MM.1S (cell line): ENCODE data around the gene WFDC12.

Source experiments
- CTCF ChIP-seq: fragments of 300-600 bp; sonication (generic); IDR thresholded peaks from 2 replicates; pipeline ENCODE4 v1.5.1; 2016; ENCODE audit warnings: antibody characterized with exemption, low read length, mixed read lengths
- EZH2 ChIP-seq: fragments of 300-600 bp; sonication (generic); optimal IDR thresholded peaks from 2 replicates; pipeline ENCODE3; 2017; ENCODE audit warnings: low read depth, mild to moderate bottlenecking, antibody characterized with exemption, low read length, mixed read lengths

DNA sequence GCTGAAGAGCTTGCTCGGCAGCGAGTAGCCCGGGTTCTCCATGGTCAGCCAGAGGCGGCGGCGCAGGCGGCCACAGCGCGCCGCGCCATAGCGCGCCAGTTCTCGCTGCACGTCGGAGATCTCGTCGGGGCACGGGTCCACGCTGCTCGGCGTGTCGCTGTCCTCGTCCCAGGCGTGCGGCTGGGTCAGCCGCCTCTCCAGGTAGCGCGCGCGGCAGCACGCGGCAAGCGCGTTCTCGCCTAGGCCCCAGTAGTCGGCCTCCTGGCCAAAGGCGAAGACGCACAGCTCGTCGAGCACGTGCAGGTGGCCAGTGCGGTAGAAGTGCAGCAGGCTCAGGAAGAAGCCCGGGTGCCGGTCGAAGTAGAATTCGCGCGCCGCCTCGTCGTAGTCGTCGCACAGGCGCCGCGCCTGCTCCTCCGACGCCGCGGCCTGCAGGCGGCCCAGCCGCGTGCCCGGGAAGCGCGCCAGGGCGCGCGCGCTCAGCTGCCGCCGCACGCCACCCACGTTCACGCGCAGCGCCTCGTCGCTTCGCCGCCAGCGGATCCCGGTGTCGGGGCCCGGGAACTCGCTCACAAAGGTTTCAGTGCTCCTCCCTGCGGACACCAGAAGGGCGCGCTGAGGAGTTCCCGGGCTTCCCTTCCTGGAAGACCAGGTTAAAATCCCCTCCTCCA lies 26.0 kb downstream of the WFDC12 start:
- TF ChIP-seq CTCF: no peak
- no peak for TF ChIP-seq EZH2
